ENCODE results near the gene SLC35F2.

- TF ChIP-seq EZH2 (IDR thresholded peaks at IDR 0.05; ENCODE audit: borderline replicate concordance) (no peak), EZH2phosphoT487 (IDR thresholded peaks at IDR 0.05; ENCODE audit: low read depth, severe bottlenecking, unreplicated experiment) (no peak)
- TF ChIP-seq, protein P1, sequence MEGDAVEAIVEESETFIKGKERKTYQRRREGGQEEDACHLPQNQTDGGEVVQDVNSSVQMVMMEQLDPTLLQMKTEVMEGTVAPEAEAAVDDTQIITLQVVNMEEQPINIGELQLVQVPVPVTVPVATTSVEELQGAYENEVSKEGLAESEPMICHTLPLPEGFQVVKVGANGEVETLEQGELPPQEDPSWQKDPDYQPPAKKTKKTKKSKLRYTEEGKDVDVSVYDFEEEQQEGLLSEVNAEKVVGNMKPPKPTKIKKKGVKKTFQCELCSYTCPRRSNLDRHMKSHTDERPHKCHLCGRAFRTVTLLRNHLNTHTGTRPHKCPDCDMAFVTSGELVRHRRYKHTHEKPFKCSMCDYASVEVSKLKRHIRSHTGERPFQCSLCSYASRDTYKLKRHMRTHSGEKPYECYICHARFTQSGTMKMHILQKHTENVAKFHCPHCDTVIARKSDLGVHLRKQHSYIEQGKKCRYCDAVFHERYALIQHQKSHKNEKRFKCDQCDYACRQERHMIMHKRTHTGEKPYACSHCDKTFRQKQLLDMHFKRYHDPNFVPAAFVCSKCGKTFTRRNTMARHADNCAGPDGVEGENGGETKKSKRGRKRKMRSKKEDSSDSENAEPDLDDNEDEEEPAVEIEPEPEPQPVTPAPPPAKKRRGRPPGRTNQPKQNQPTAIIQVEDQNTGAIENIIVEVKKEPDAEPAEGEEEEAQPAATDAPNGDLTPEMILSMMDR (IDR thresholded peaks at IDR 0.05; ENCODE audit: poor library complexity), result no peak
Observed at GRCh38 chr11:107853070-107853469, 5.5 kb downstream of the SLC35F2 start.
